ENCODE measurements around the gene OR4E1.

The OR4E1 gene

DNA sequence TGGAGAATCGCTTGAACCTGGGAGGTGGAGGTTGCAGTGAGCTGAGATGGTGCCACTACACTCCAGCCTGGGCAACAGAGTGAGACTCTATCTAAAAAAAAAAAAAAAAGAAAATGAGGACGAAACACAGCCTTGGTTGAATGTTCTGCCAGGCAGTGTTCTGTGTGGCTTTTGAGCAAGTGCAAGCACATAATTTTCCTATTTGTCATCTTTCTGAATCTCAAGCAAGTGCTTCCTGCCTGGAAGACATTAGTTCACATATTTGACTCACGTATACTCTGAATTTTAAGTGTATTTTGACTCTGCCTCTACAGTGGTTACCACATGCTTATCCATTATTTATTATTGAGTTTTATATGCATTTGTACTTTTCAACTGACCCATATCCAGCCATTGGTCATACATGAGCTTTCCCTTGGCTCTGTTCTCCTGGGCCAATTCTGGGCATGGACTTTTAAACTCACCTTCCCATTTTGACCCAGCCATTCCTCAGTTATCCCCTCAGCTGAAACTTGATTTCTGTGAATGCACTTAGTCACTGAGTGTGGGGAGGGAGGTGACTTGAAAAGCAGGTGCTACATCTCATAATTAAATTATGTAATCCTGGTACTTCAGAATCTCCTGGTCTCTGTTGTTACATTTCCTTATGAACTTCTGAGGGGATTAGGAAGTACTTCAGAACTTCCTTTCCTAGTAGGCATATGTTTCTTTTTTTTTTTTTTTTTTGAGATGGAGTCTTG lies 47.0 kb downstream of the OR4E1 start:
- no peak overlapping the region for H3K4me3 ChIP-seq
- TF ChIP-seq, protein P1, sequence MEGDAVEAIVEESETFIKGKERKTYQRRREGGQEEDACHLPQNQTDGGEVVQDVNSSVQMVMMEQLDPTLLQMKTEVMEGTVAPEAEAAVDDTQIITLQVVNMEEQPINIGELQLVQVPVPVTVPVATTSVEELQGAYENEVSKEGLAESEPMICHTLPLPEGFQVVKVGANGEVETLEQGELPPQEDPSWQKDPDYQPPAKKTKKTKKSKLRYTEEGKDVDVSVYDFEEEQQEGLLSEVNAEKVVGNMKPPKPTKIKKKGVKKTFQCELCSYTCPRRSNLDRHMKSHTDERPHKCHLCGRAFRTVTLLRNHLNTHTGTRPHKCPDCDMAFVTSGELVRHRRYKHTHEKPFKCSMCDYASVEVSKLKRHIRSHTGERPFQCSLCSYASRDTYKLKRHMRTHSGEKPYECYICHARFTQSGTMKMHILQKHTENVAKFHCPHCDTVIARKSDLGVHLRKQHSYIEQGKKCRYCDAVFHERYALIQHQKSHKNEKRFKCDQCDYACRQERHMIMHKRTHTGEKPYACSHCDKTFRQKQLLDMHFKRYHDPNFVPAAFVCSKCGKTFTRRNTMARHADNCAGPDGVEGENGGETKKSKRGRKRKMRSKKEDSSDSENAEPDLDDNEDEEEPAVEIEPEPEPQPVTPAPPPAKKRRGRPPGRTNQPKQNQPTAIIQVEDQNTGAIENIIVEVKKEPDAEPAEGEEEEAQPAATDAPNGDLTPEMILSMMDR (IDR thresholded peaks at IDR 0.05) = no peak
- no peak for DNase-seq (ENCODE audit: low spot score)
- no peak overlapping the region for H3K27ac ChIP-seq
